ENCODE results near the gene ZFR. TPM values are rescaled to one million over a fixed set of nuclear protein-coding genes. Genes with fewer than 3 reads are reported as not detected.

ZFR gene
- total RNA-seq, 2 experiments from 2014 or later, result 58.8 to 61.0 TPM

DNA sequence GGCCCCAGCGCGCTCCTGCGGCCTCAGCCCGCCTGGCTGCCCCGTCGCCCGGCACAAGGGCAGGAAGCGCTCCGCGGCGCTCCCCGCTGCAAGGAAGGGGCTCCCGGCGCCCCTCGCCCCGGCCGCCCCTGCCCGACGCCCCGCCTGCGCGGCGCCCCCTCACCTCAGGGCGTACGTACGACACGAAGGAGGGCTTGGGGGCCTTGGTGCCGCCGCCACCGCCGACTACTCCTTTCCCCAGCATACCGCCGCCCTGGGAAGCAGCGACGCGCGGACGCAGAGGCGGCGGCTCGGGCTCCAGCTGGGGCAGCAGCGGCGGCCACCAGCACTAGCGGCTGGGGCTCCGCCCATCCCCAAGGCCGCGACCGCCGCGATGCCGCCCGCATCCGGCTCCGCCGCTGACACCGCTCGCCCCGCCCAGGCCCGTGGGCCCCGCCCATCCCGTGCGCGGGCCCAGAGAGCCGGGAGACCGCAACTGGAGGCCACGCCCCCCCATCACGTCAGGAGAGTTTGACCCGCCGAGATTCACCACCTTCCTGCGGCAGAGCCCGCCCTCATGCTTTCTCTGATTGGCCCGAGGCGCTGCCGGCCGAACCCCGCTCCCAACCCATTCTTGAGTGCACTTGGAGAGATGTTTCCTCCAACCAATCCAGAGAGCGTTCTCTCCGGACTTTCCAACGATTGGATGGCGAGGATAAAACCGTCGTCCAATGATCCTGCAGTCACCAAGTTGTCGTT is 131.8 kb downstream of the ZFR start, which contains the start of gene MTMR12:
Gene MTMR12, minus strand, starts transcription at position 345 of the 738 bp plus-strand sequence. Its CDS starts 101 bp downstream, at position 244.
- peak; percentile 99 to 100 (median 100) for DNase-seq
- Mint-ChIP-seq H3K4me3 (peak within 1 kb of the TSS; percentile 91), H3K4me1 (ENCODE audit: low read depth) (peaks cover 43% of the 10 kb centered on the region), H3K36me3 (ENCODE audit: low read depth) (peaks cover 21% of the 10 kb centered on the region), H3K27me3 (no peaks in the 10 kb centered on the region), H3K27ac (peak within 1 kb of the TSS; percentile 93), H3K9me3 (no peaks in the 10 kb centered on the region)
- Histone ChIP-seq H3K27me3 (ENCODE audit: control insufficient read depth in 1 of 2, insufficient read depth in 2 of 2, low read length in 2 of 2) (no peaks in the 10 kb centered on the region), H3K36me3 (ENCODE audit: insufficient read depth, low read length) (no peaks in the 10 kb centered on the region), H3K9me3 (ENCODE audit: control insufficient read depth in 1 of 2, insufficient read depth in 1 of 2, low read length in 2 of 2) (no peaks in the 10 kb centered on the region), H3K4me3 (ENCODE audit: low read length) (peak within 1 kb of the TSS; percentile 87), H3K27ac (ENCODE audit: low read depth in 1 of 2, low read length in 2 of 2) (peak within 1 kb of the TSS; percentile 65 to 78), H3K4me1 (ENCODE audit: insufficient read depth, low read length) (peaks cover 37% of the 10 kb centered on the region)
- ATAC-seq (ENCODE audit: poor library complexity), result peak; percentile 92
- CTCF ChIA-PET, result no interaction called here
- POLR2A ChIA-PET, result interaction anchor here (0.7 to 2.3 kb wide), 4 partner anchors 16 to 272 kb away, joined by 3 to 18 read pairs (median 3); partner anchors contain the start of genes GOLPH3 and SUB1
- TF ChIP-seq, protein P1, sequence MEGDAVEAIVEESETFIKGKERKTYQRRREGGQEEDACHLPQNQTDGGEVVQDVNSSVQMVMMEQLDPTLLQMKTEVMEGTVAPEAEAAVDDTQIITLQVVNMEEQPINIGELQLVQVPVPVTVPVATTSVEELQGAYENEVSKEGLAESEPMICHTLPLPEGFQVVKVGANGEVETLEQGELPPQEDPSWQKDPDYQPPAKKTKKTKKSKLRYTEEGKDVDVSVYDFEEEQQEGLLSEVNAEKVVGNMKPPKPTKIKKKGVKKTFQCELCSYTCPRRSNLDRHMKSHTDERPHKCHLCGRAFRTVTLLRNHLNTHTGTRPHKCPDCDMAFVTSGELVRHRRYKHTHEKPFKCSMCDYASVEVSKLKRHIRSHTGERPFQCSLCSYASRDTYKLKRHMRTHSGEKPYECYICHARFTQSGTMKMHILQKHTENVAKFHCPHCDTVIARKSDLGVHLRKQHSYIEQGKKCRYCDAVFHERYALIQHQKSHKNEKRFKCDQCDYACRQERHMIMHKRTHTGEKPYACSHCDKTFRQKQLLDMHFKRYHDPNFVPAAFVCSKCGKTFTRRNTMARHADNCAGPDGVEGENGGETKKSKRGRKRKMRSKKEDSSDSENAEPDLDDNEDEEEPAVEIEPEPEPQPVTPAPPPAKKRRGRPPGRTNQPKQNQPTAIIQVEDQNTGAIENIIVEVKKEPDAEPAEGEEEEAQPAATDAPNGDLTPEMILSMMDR (IDR thresholded peaks at IDR 0.05), result no peak
- intact Hi-C loops (cut with DNase I, micrococcal nuclease), result loop anchor here (2.0 to 5.0 kb wide), 6 partner anchors 35 to 780 kb away; partner anchors contain the start of genes GOLPH3 (in 2 of the 2), ZFR (in 2 of the 2), C5orf22 (in 1 of the 2) and DROSHA (in 1 of the 2)

- Histone ChIP-seq H3K9me3 (ENCODE audit: control insufficient read depth in 1 of 2, insufficient read depth in 1 of 2, low read length in 2 of 2) (no peaks in the 10 kb centered on the region), H3K27me3 (ENCODE audit: control insufficient read depth in 1 of 2, insufficient read depth in 2 of 2, low read length in 2 of 2) (no peaks in the 10 kb centered on the region), H3K4me1 (ENCODE audit: insufficient read depth, low read length) (peaks cover 38% of the 10 kb centered on the region), H3K27ac (ENCODE audit: low read depth in 1 of 2, low read length in 2 of 2) (peak overlapping the region; percentile 52 to 65), H3K36me3 (ENCODE audit: insufficient read depth, low read length) (no peaks in the 10 kb centered on the region), H3K4me3 (ENCODE audit: low read length) (peak overlapping the region; percentile 87)
- peaks cover 21% of the 10 kb centered on the region for H3K36me3 Mint-ChIP-seq (ENCODE audit: low read depth)
- H3K27ac Mint-ChIP-seq, result peak overlapping the region; percentile 89
- H3K4me3 Mint-ChIP-seq, result peak overlapping the region; percentile 91
- intact Hi-C loops (cut with DNase I, micrococcal nuclease), result loop anchor here (2.0 to 5.0 kb wide), 6 partner anchors 35 to 780 kb away; partner anchors contain the start of genes GOLPH3 (in 2 of the 2), ZFR (in 2 of the 2), C5orf22 (in 1 of the 2) and DROSHA (in 1 of the 2)
- ATAC-seq (ENCODE audit: poor library complexity), result peak; percentile 7
- peak in 13 of 14 experiments; percentile 5 to 61 (median 31) for DNase-seq
- TF ChIP-seq, protein P1 (IDR thresholded peaks at IDR 0.05), result no peak
- CTCF ChIA-PET, result no interaction called here
- peaks cover 49% of the 10 kb centered on the region for H3K4me1 Mint-ChIP-seq (ENCODE audit: low read depth)
- H3K27me3 Mint-ChIP-seq, result no peaks in the 10 kb centered on the region
- no peaks in the 10 kb centered on the region for H3K9me3 Mint-ChIP-seq
- POLR2A ChIA-PET, result interaction anchor here (0.7 to 2.3 kb wide), 6 partner anchors 9 to 273 kb away, joined by 3 to 18 read pairs (median 3); partner anchors contain the start of genes GOLPH3 and SUB1
Observed at GRCh38 chr5:32312197-32312594, 132.3 kb downstream of the ZFR start.

- Histone ChIP-seq H3K27me3 (ENCODE audit: control insufficient read depth in 1 of 2, insufficient read depth in 2 of 2, low read length in 2 of 2) (no peaks in the 10 kb centered on the region), H3K4me3 (ENCODE audit: low read length) (peak overlapping the region; percentile 87), H3K4me1 (ENCODE audit: insufficient read depth, low read length) (peaks cover 38% of the 10 kb centered on the region), H3K27ac (ENCODE audit: low read depth in 1 of 2, low read length in 2 of 2) (peak overlapping the region; percentile 52 to 65), H3K36me3 (ENCODE audit: insufficient read depth, low read length) (no peaks in the 10 kb centered on the region), H3K9me3 (ENCODE audit: control insufficient read depth in 1 of 2, insufficient read depth in 1 of 2, low read length in 2 of 2) (no peaks in the 10 kb centered on the region)
- H3K9me3 Mint-ChIP-seq, result no peaks in the 10 kb centered on the region
- TF ChIP-seq, protein P1 (IDR thresholded peaks at IDR 0.05), result no peak
- peaks cover 55% of the 10 kb centered on the region for H3K4me1 Mint-ChIP-seq (ENCODE audit: low read depth)
- intact Hi-C loops (cut with DNase I, micrococcal nuclease), result loop anchor here (2.0 to 5.0 kb wide), 6 partner anchors 34 to 779 kb away; partner anchors contain the start of genes GOLPH3 (in 2 of the 2), ZFR (in 2 of the 2), C5orf22 (in 1 of the 2) and DROSHA (in 1 of the 2)
- ChIA-PET POLR2A (interaction anchor here (0.7 to 2.3 kb wide), 4 partner anchors 9 to 274 kb away, joined by 3 to 18 read pairs (median 4); partner anchors contain the start of genes GOLPH3 and SUB1), CTCF (interaction anchor here (0.6 kb wide), 1 partner anchor 171 kb away, joined by 3 read pairs; no protein-coding TSS in a partner anchor)
- H3K36me3 Mint-ChIP-seq (ENCODE audit: low read depth), result peaks cover 21% of the 10 kb centered on the region
- no peak for DNase-seq
- ATAC-seq (ENCODE audit: poor library complexity), result no peak
- H3K27me3 Mint-ChIP-seq, result no peaks in the 10 kb centered on the region
- H3K27ac Mint-ChIP-seq, result peak overlapping the region; percentile 89
- H3K4me3 Mint-ChIP-seq, result peak overlapping the region; percentile 91
Observed at GRCh38 chr5:32311404-32312196, 132.9 kb downstream of the ZFR start.

All from CD4-positive, alpha-beta T cell (primary cell).